HEK293T (cell line): ENCODE measurements around the gene LILRB3.
A peak's percentile ranks its signal among the peaks of the same experiment; 100 is the strongest.
"Not testable (repeated sequence)": the region's sequence is repeated elsewhere in the genome, so short reads cannot be mapped to it uniquely, and the experiment has no call there.

Experiments
- CTCF ChIA-PET: fragments of 350-600 bp; formaldehyde crosslinking; extraction: SDS; loops from one replicate; lab custom pipeline; 2021; ENCODE audit warnings: antibody characterized with exemption, inconsistent platforms; lab: Yijun Ruan, JAX
- POLR2A ChIA-PET: fragments of 350-600 bp; formaldehyde crosslinking; extraction: SDS; loops from one replicate; lab custom pipeline; 2020; ENCODE audit warnings: antibody characterized with exemption, inconsistent platforms; lab: Yijun Ruan, JAX
- DNase-seq: peaks from one replicate; pipeline ENCODE4 v3.0.0; 2012; ENCODE audit warnings: mixed read lengths; ENCODE audit errors: extremely low spot score
- ARNT ChIP-seq: fragments of 450-650 bp; IDR thresholded peaks from 2 replicates; pipeline ENCODE4 v1.6.1; 2017; ENCODE audit warnings: mild to moderate bottlenecking
- BHLHE40 ChIP-seq: fragments of 450-650 bp; IDR thresholded peaks from 2 replicates; pipeline ENCODE4 v1.6.1; 2016; ENCODE audit warnings: mild to moderate bottlenecking, moderate library complexity, borderline replicate concordance
- CTBP1 ChIP-seq: fragments of 450-650 bp; IDR thresholded peaks from 2 replicates; pipeline ENCODE4 v1.6.1; 2016; ENCODE audit warnings: borderline replicate concordance
- ELF4 ChIP-seq: fragments of 450-650 bp; IDR thresholded peaks from 2 replicates; pipeline ENCODE4 v1.6.1; 2017; ENCODE audit warnings: antibody characterized with exemption
- FOXA1 ChIP-seq: fragments of 450-650 bp; IDR thresholded peaks from 2 replicates; pipeline ENCODE4 v1.6.1; 2016; ENCODE audit warnings: mild to moderate bottlenecking
- FOXK2 ChIP-seq: fragments of 450-650 bp; IDR thresholded peaks from 2 replicates; pipeline ENCODE4 v1.6.1; 2016; ENCODE audit warnings: mild to moderate bottlenecking
- FOXM1 ChIP-seq: fragments of 450-650 bp; IDR thresholded peaks from 2 replicates; pipeline ENCODE4 v1.6.1; 2017; ENCODE audit warnings: mild to moderate bottlenecking, borderline replicate concordance
- HDGF ChIP-seq: fragments of 450-650 bp; IDR thresholded peaks from 2 replicates; pipeline ENCODE4 v1.6.1; 2017; ENCODE audit warnings: antibody characterized with exemption, borderline replicate concordance
- L3MBTL2 ChIP-seq: fragments of 450-650 bp; conservative IDR thresholded peaks from 2 replicates; pipeline ENCODE4 v1.6.1; 2016; ENCODE audit warnings: mild to moderate bottlenecking
- LEF1 ChIP-seq: fragments of 450-650 bp; IDR thresholded peaks from 2 replicates; pipeline ENCODE4 v1.6.1; 2017; ENCODE audit warnings: mild to moderate bottlenecking, borderline replicate concordance
- NFRKB ChIP-seq: fragments of 450-650 bp; IDR thresholded peaks from 2 replicates; pipeline ENCODE4 v1.6.1; 2016; ENCODE audit warnings: mild to moderate bottlenecking, moderate library complexity
- SP1 ChIP-seq: fragments of 450-650 bp; IDR thresholded peaks from 2 replicates; pipeline ENCODE4 v1.6.1; 2017
- SUZ12 ChIP-seq: fragments of 450-650 bp; IDR thresholded peaks from 2 replicates; pipeline ENCODE4 v1.6.1; 2016; ENCODE audit warnings: mild to moderate bottlenecking
- TARDBP ChIP-seq: fragments of 450-650 bp; IDR thresholded peaks from 2 replicates; pipeline ENCODE4 v1.6.1; 2016
- ZNF384 ChIP-seq: fragments of 450-650 bp; IDR thresholded peaks from 2 replicates; pipeline ENCODE4 v1.6.1; 2016
- TF ChIP-seq, protein P1 (sequence below): fragments of 450-650 bp; IDR thresholded peaks from 2 replicates; pipeline ENCODE4 v1.6.1; 2016

LILRB3 gene

DNA sequence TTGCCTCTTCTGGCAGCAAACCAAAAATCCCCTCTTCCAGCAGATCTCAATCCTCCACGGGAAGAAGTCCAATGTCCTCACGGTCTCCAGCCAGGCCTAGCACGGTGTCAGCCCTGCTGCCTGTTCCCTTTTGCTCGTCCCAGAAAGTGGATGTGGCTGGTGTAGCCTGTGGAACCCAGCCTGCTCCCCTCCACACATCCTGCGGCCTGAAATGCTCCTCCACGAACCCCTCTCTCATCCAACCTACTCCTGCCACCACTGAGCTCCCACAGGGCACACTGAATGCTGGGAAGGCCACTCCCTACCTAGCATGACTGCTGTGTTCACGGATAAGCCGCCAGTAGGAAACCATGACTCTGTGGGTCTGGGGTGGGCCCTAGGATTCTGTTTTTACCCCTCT, 36.5 kb downstream of the LILRB3 start:
- POLR2A ChIA-PET = no interaction called here
- CTCF ChIA-PET = no interaction called here

DNA sequence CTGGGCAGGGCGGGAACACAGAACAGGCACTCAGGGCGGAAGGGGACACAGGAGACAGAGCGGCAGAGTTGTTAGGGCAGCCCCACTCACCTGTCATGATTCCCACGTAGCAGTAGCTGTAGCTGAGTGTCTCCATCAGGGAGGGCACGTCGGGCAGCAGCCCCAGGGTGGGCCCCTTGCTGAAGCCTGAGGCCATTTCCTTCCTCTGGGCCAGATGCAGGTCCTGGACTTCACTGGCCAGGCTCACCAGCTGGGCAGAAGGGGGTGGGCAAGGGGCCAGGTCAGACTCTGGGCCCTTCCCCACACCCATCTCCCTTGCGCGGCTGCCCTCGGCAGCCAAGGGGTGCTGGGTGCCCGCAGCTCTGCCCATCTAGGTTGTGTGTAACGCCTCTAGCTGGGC, 39.4 kb downstream of the LILRB3 start:
- POLR2A ChIA-PET = no interaction called here
- TF ChIP-seq ARNT (no peak), FOXA1 (no peak), FOXK2 (no peak), HDGF (no peak), BHLHE40 (no peak), L3MBTL2 (no peak), SUZ12 (no peak), TARDBP (no peak)
- DNase-seq = no peak
- CTCF ChIA-PET = no interaction called here

More for the DNA sequence above, 36.5 kb downstream of the LILRB3 start:
- no peak for TF ChIP-seq ELF4
- no peak for TF ChIP-seq ARNT
- TF ChIP-seq SP1 = no peak
- TF ChIP-seq LEF1 = no peak
- no peak for TF ChIP-seq BHLHE40
- TF ChIP-seq L3MBTL2 = no peak
- TF ChIP-seq, protein P1, sequence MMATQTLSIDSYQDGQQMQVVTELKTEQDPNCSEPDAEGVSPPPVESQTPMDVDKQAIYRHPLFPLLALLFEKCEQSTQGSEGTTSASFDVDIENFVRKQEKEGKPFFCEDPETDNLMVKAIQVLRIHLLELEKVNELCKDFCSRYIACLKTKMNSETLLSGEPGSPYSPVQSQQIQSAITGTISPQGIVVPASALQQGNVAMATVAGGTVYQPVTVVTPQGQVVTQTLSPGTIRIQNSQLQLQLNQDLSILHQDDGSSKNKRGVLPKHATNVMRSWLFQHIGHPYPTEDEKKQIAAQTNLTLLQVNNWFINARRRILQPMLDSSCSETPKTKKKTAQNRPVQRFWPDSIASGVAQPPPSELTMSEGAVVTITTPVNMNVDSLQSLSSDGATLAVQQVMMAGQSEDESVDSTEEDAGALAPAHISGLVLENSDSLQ = no peak
- TF ChIP-seq HDGF = no peak
- no peak for TF ChIP-seq NFRKB
- no peak for TF ChIP-seq CTBP1
- no peak for TF ChIP-seq FOXK2
- no peak for TF ChIP-seq FOXM1
- no peak for TF ChIP-seq ZNF384
- no peak for TF ChIP-seq FOXA1
- no peak for TF ChIP-seq SUZ12
- no peak for TF ChIP-seq TARDBP
- no peak for DNase-seq

DNA sequence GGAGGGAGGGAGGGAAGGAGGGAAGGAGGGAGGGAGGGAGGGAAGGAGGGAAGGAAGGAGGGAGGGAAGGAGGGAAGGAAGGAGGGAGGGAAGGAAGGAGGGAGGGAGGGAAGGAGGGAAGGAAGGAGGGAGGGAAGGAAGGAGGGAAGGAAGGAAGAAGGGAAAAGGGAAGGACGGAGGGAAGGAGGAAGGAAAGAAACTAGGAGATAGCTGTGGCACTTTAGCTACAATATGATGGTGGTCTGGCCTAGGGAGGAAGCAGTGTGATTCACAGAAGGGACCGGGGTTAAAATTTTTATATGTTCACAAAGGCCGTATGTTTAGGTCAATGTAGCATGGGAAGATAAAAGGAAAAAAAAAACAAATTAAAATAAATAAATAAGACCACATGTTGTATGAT, 40.9 kb downstream of the LILRB3 start:
- DNase-seq, POLR2A ChIA-PET, CTCF ChIA-PET: not testable (repeated sequence)

DNA sequence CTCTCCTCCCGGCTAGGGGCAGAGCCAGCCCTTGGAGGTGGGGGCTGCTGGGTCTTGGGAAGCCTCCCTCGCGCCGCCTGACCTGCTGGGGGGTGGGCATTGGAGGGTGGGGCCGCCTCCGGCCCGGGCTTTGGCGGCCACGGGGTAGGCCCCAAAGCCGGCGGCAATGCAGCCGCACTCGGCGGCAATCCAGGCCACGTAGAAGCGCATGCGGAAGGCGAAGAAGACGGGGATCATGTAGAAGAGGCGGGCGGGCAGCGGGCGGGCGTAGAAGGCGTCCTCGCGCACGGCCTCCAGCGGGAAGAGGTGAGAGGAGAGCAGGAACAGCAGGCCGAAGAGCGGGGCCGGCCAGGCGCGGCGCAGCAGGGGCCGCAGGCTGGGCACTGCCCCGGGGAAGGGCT, 42.1 kb downstream of the LILRB3 start:
- ChIA-PET CTCF (no interaction called here), POLR2A (no interaction called here)
- TF ChIP-seq CTBP1 (no peak), SP1 (no peak), ELF4 (no peak), NFRKB (no peak), BHLHE40 (no peak), LEF1 (no peak), HDGF (no peak), TARDBP (no peak), FOXK2 (no peak), L3MBTL2 (no peak), FOXM1 (no peak)
- TF ChIP-seq, protein P1 = no peak
- no peak for DNase-seq

DNA sequence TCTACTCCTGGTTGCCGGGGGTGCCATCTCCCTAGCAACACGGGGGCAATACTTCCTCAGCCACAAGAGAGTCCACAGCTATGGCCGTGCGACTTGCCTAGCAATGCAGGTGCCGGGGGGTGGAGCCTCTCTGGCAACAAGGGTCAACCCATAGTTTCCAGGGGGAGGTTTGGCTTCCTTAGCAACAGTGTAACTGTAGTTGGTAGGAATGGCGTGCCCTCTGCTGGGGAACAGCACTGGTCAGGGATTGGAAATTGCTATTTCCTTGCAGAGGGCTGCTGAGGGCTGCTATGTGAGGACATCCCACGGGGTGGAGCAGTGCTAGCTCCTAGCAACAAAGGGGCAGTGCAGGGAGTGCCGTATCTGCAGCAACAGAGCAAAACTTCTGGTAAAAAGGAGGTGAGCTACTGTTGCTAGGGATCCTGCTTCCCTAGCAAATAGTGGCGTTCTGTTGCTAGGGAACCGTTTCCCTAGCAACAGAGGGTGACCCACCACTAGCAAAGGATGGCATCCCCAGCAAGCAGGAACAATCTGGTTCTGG, 42.8 kb downstream of the LILRB3 start:
- DNase-seq = peak; percentile 58
- POLR2A ChIA-PET = no interaction called here
- CTCF ChIA-PET = no interaction called here
- no peak for TF ChIP-seq FOXM1
- TF ChIP-seq LEF1 = no peak
- TF ChIP-seq FOXK2 = no peak
- TF ChIP-seq SUZ12 = no peak
- TF ChIP-seq CTBP1 = no peak

DNA sequence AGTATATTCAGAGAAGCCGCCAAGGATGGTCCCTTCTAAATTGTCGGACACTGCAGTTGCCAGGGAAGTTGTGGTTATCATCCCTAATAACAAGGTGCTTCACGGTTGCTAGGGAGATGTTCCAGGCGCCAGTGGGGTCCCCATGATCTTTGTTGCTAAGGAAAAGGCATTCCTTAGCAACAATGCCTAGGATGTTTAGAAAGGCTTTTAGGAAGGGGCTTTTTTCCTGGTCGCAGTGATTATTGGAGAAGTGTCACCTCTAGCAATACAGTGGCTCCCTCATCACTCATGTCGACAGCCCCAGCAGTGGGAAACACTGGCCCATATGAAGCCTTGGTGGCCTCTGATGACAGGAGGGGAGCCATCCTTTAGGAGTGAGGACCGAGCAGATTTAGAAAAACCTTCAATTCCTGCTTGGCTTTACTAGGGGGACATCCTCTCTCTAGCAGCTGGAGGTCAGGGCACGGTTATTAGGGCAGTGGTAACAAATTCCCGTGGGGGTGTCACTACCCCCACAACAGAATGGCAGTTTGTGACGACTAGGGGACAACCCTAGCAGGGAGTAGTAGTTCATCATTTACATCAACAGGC, 43.5 kb downstream of the LILRB3 start:
- no peak for DNase-seq
- POLR2A ChIA-PET = interaction anchor here (1.0 kb wide), 1 partner anchor 9 kb away, joined by 4 read pairs; no protein-coding TSS in a partner anchor
- CTCF ChIA-PET = no interaction called here
- no peak for TF ChIP-seq SUZ12
- TF ChIP-seq HDGF = no peak
- TF ChIP-seq CTBP1 = no peak
- TF ChIP-seq FOXK2 = no peak
- no peak for TF ChIP-seq BHLHE40
- TF ChIP-seq FOXA1 = no peak
- TF ChIP-seq FOXM1 = no peak
- TF ChIP-seq, protein P1 = no peak
